AG09319 (cell line): ENCODE data around the gene PAIP2.

Source experiments
- DNase-seq: peaks from one replicate; pipeline ENCODE4 v3.0.0-alpha.2; 2010; ENCODE audit warnings: low read depth; ENCODE audit errors: extremely low read depth
- CTCF ChIP-seq: IDR thresholded peaks from 2 replicates; pipeline ENCODE4 v1.5.1; 2011; ENCODE audit warnings: low read depth, mild to moderate bottlenecking, inconsistent platforms, low read length, moderate library complexity

Gene PAIP2

GRCh38 chr5:139394654-139395566, 53.3 kb downstream of the PAIP2 start, which contains the start of gene PROB1:
Gene PROB1 (minus strand): TSS chr5:139395104. CDS start chr5:139395081, 23 bp downstream.
- no peak for TF ChIP-seq CTCF
- DNase-seq, result no peak

- no peak; the same call in 1 of the 2 replicates for TF ChIP-seq CTCF
- DNase-seq, result no peak
Measured at GRCh38 chr5:139395844-139396640, 54.4 kb downstream of the PAIP2 start.

- no peak for DNase-seq
- no peak for TF ChIP-seq CTCF
Measured at GRCh38 chr5:139396691-139397090, 55.0 kb downstream of the PAIP2 start.

GRCh38 chr5:139397921-139398320, 56.3 kb downstream of the PAIP2 start:
- DNase-seq, result no peak

GRCh38 chr5:139399501-139400121, 58.0 kb downstream of the PAIP2 start:
- DNase-seq, result no peak
- TF ChIP-seq CTCF, result no peak

More at GRCh38 chr5:139397921-139398320, 56.3 kb downstream of the PAIP2 start:
- TF ChIP-seq CTCF, result no peak

- DNase-seq, result no peak
- TF ChIP-seq CTCF, result no peak
Measured at GRCh38 chr5:139401546-139401945, 59.9 kb downstream of the PAIP2 start.
